SK-N-SH treated with all-trans-retinoic acid at 6 μM for 48 hours (cell line): ENCODE data around the gene SLC35A1.

Experiments
- ATAC-seq: fragments of 200-7000 bp; cut with Tn5 transposase; 3 replicates; pipeline ENCODE4 v1.9.1; 2020; ENCODE audit warnings: mild to moderate bottlenecking, moderate library complexity
- ARNTL ChIP-seq: fragments of 450-650 bp; formaldehyde crosslinking; IDR thresholded peaks from 2 replicates; pipeline ENCODE4 v1.5.0; 2020; ENCODE audit warnings: low read depth, mild to moderate bottlenecking, moderate library complexity, borderline replicate concordance
- BACH2 ChIP-seq: fragments of 250-450 bp; sonication (Bioruptor Pico); IDR thresholded peaks from 2 replicates; pipeline ENCODE4 v1.9.0; 2021; ENCODE audit warnings: mild to moderate bottlenecking, borderline replicate concordance
- CSDC2 ChIP-seq: fragments of 250-450 bp; sonication (Bioruptor Pico); IDR thresholded peaks from 2 replicates; pipeline ENCODE4 v1.5.0; 2020; ENCODE audit warnings: mild to moderate bottlenecking, moderate library complexity
- ESRRG ChIP-seq: fragments of 250-450 bp; sonication (Bioruptor Pico); IDR thresholded peaks from 2 replicates; pipeline ENCODE4 v1.6.1; 2021; ENCODE audit warnings: mild to moderate bottlenecking
- GLIS3 ChIP-seq: fragments of 250-450 bp; sonication (Bioruptor Pico); IDR thresholded peaks from 2 replicates; pipeline ENCODE4 v1.5.0; 2020; ENCODE audit warnings: mild to moderate bottlenecking, moderate library complexity
- ISL1 ChIP-seq: fragments of 250-450 bp; sonication (Bioruptor Pico); IDR thresholded peaks from 2 replicates; pipeline ENCODE4 v2.1.2; 2022; ENCODE audit warnings: mild to moderate bottlenecking, moderate library complexity
- PPARA ChIP-seq: fragments of 250-450 bp; sonication (Bioruptor Pico); IDR thresholded peaks from 2 replicates; pipeline ENCODE4 v1.5.0; 2020; ENCODE audit warnings: mild to moderate bottlenecking, borderline replicate concordance
- RARB ChIP-seq: fragments of 250-450 bp; sonication (Bioruptor Pico); IDR thresholded peaks from 2 replicates; pipeline ENCODE4 v1.8.0; 2021; ENCODE audit warnings: mild to moderate bottlenecking, moderate library complexity
- SNAI2 ChIP-seq: fragments of 250-450 bp; sonication (Bioruptor Pico); IDR thresholded peaks from 2 replicates; pipeline ENCODE4 v1.5.0; 2020; ENCODE audit warnings: mild to moderate bottlenecking, moderate library complexity
- TCF4 ChIP-seq: fragments of 250-450 bp; sonication (Bioruptor Pico); IDR thresholded peaks from 2 replicates; pipeline ENCODE4 v1.8.0; 2021; ENCODE audit warnings: mild to moderate bottlenecking, moderate library complexity, borderline replicate concordance
- TOX ChIP-seq: fragments of 250-450 bp; sonication (Bioruptor Pico); IDR thresholded peaks from 2 replicates; pipeline ENCODE4 v1.8.0; 2021; ENCODE audit warnings: mild to moderate bottlenecking, moderate library complexity, borderline replicate concordance
- ZC3H10 ChIP-seq: fragments of 250-450 bp; sonication (Bioruptor Pico); IDR thresholded peaks from 2 replicates; pipeline ENCODE4 v1.5.1; 2021; ENCODE audit warnings: mild to moderate bottlenecking, moderate library complexity
- ZFP3 ChIP-seq: fragments of 250-450 bp; sonication (Bioruptor Pico); IDR thresholded peaks from 2 replicates; pipeline ENCODE4 v1.5.0; 2020; ENCODE audit warnings: mild to moderate bottlenecking, moderate library complexity
- ZFP30 ChIP-seq: fragments of 450-650 bp; formaldehyde crosslinking; IDR thresholded peaks from 2 replicates; pipeline ENCODE4 v1.5.0; 2022; ENCODE audit warnings: mild to moderate bottlenecking, moderate library complexity
- ZNF565 ChIP-seq: fragments of 450-650 bp; formaldehyde crosslinking; conservative IDR thresholded peaks from 2 replicates; pipeline ENCODE4 v1.5.0; 2020; ENCODE audit warnings: low read depth, mild to moderate bottlenecking, moderate library complexity
- ZNF70 ChIP-seq: fragments of 450-650 bp; formaldehyde crosslinking; IDR thresholded peaks from 2 replicates; pipeline ENCODE4 v1.5.0; 2020; ENCODE audit warnings: mild to moderate bottlenecking, moderate library complexity
- ZNF8 ChIP-seq: fragments of 450-650 bp; formaldehyde crosslinking; IDR thresholded peaks from 2 replicates; pipeline ENCODE4 v1.5.0; 2020; ENCODE audit warnings: mild to moderate bottlenecking, moderate library complexity
- TF ChIP-seq, protein P1 (sequence below): fragments of 250-450 bp; sonication (Bioruptor Pico); IDR thresholded peaks from 2 replicates; pipeline ENCODE4 v1.8.0; 2020; ENCODE audit warnings: mild to moderate bottlenecking, moderate library complexity, borderline replicate concordance
- TF ChIP-seq, protein P2 (sequence below): fragments of 250-450 bp; sonication (Bioruptor Pico); IDR thresholded peaks from 2 replicates; pipeline ENCODE4 v1.8.0; 2021; ENCODE audit warnings: low read depth, mild to moderate bottlenecking, moderate library complexity, borderline replicate concordance
- TF ChIP-seq, protein P3 (sequence below): fragments of 250-450 bp; sonication (Bioruptor Pico); IDR thresholded peaks from 2 replicates; pipeline ENCODE4 v1.5.1; 2020; ENCODE audit warnings: low read depth, mild to moderate bottlenecking, moderate library complexity
- TF ChIP-seq, protein P4 (sequence below): fragments of 250-450 bp; sonication (Bioruptor Pico); IDR thresholded peaks from 2 replicates; pipeline ENCODE4 v1.5.0; 2020; ENCODE audit warnings: mild to moderate bottlenecking, moderate library complexity
- TF ChIP-seq, protein P5 (sequence below): fragments of 250-450 bp; sonication (Bioruptor Pico); IDR thresholded peaks from 2 replicates; pipeline ENCODE4 v1.5.1; 2021; ENCODE audit warnings: mild to moderate bottlenecking, moderate library complexity

SLC35A1 gene, protein sequence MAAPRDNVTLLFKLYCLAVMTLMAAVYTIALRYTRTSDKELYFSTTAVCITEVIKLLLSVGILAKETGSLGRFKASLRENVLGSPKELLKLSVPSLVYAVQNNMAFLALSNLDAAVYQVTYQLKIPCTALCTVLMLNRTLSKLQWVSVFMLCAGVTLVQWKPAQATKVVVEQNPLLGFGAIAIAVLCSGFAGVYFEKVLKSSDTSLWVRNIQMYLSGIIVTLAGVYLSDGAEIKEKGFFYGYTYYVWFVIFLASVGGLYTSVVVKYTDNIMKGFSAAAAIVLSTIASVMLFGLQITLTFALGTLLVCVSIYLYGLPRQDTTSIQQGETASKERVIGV

DNA sequence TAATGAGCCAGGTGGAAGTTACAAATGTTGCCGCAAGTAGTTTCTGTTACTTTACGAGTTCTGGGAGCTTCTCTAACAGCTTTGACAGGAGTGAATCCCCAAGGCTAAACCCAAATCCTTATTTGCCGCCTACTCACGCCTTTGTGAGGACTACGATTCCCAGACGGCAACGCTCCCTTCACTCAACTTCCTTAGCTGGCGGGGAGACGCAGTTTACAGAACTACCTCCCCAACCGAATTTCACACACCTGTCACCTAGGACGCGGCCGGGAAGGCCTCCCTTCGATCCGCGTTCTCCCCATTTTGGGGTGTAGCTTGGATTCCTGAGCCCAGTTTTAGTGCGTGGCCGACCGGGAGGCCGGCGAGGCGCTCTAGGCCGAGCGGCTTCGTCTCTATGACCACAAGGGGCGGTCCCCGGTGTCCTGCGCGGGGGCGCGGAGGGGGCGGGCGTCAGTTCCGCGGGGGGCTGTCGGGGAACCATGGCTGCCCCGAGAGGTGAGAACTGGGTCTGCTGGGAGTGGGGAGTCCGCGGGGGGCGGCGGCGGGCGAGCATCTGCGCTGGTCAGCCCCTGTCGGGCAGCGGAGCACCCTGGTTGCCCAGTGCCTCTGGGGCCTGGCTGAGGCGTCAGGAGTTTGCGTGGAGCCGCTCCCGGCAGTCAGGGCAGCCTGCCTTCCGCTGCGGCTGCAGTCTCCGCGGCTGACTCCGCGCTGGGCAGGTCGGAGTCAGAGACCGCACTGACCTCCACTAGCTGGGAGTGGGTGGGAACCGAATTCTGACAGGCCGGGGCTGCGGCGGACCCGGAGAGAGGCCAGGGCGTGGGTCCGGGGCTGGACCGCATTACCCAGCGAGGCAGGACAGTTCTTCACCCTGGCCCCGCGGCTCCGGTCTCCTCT lies at the start of gene SLC35A1:
TSS of gene SLC35A1 (plus strand) at position 450 of the 894 bp plus-strand sequence. CDS start at position 480, 30 bp downstream.
- no peak for TF ChIP-seq ZNF70 (CRISPR knock-in tag)
- no peak for TF ChIP-seq SNAI2 (CRISPR knock-in tag)
- TF ChIP-seq GLIS3 (CRISPR knock-in tag), result no peak
- TF ChIP-seq, protein P1, sequence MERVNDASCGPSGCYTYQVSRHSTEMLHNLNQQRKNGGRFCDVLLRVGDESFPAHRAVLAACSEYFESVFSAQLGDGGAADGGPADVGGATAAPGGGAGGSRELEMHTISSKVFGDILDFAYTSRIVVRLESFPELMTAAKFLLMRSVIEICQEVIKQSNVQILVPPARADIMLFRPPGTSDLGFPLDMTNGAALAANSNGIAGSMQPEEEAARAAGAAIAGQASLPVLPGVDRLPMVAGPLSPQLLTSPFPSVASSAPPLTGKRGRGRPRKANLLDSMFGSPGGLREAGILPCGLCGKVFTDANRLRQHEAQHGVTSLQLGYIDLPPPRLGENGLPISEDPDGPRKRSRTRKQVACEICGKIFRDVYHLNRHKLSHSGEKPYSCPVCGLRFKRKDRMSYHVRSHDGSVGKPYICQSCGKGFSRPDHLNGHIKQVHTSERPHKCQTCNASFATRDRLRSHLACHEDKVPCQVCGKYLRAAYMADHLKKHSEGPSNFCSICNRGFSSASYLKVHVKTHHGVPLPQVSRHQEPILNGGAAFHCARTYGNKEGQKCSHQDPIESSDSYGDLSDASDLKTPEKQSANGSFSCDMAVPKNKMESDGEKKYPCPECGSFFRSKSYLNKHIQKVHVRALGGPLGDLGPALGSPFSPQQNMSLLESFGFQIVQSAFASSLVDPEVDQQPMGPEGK (CRISPR knock-in tag), result no peak
- TF ChIP-seq, protein P2, sequence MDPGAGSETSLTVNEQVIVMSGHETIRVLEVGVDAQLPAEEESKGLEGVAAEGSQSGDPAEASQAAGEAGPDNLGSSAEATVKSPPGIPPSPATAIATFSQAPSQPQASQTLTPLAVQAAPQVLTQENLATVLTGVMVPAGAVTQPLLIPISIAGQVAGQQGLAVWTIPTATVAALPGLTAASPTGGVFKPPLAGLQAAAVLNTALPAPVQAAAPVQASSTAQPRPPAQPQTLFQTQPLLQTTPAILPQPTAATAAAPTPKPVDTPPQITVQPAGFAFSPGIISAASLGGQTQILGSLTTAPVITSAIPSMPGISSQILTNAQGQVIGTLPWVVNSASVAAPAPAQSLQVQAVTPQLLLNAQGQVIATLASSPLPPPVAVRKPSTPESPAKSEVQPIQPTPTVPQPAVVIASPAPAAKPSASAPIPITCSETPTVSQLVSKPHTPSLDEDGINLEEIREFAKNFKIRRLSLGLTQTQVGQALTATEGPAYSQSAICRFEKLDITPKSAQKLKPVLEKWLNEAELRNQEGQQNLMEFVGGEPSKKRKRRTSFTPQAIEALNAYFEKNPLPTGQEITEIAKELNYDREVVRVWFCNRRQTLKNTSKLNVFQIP (CRISPR knock-in tag), result no peak
- no peak for TF ChIP-seq BACH2 (CRISPR knock-in tag)
- no peak for TF ChIP-seq ZNF8 (CRISPR knock-in tag)
- no peak for TF ChIP-seq ZC3H10
- 0 out of 2 replicates have a peak, but pooled peaks have one; percentile 43 for TF ChIP-seq CSDC2 (CRISPR knock-in tag)
- TF ChIP-seq, protein P3, sequence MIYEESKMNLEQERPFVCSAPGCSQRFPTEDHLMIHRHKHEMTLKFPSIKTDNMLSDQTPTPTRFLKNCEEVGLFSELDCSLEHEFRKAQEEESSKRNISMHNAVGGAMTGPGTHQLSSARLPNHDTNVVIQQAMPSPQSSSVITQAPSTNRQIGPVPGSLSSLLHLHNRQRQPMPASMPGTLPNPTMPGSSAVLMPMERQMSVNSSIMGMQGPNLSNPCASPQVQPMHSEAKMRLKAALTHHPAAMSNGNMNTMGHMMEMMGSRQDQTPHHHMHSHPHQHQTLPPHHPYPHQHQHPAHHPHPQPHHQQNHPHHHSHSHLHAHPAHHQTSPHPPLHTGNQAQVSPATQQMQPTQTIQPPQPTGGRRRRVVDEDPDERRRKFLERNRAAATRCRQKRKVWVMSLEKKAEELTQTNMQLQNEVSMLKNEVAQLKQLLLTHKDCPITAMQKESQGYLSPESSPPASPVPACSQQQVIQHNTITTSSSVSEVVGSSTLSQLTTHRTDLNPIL (CRISPR knock-in tag), result no peak
- no peak for TF ChIP-seq ISL1
- TF ChIP-seq ARNTL (CRISPR knock-in tag), result no peak
- TF ChIP-seq TCF4 (CRISPR knock-in tag), result no peak
- TF ChIP-seq, protein P4, sequence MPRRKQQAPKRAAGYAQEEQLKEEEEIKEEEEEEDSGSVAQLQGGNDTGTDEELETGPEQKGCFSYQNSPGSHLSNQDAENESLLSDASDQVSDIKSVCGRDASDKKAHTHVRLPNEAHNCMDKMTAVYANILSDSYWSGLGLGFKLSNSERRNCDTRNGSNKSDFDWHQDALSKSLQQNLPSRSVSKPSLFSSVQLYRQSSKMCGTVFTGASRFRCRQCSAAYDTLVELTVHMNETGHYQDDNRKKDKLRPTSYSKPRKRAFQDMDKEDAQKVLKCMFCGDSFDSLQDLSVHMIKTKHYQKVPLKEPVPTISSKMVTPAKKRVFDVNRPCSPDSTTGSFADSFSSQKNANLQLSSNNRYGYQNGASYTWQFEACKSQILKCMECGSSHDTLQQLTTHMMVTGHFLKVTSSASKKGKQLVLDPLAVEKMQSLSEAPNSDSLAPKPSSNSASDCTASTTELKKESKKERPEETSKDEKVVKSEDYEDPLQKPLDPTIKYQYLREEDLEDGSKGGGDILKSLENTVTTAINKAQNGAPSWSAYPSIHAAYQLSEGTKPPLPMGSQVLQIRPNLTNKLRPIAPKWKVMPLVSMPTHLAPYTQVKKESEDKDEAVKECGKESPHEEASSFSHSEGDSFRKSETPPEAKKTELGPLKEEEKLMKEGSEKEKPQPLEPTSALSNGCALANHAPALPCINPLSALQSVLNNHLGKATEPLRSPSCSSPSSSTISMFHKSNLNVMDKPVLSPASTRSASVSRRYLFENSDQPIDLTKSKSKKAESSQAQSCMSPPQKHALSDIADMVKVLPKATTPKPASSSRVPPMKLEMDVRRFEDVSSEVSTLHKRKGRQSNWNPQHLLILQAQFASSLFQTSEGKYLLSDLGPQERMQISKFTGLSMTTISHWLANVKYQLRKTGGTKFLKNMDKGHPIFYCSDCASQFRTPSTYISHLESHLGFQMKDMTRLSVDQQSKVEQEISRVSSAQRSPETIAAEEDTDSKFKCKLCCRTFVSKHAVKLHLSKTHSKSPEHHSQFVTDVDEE (CRISPR knock-in tag), result peak; percentile 43; the same call in 1 of the 2 replicates
- no peak for TF ChIP-seq TOX (CRISPR knock-in tag)
- no peak for TF ChIP-seq ESRRG
- TF ChIP-seq, protein P5, sequence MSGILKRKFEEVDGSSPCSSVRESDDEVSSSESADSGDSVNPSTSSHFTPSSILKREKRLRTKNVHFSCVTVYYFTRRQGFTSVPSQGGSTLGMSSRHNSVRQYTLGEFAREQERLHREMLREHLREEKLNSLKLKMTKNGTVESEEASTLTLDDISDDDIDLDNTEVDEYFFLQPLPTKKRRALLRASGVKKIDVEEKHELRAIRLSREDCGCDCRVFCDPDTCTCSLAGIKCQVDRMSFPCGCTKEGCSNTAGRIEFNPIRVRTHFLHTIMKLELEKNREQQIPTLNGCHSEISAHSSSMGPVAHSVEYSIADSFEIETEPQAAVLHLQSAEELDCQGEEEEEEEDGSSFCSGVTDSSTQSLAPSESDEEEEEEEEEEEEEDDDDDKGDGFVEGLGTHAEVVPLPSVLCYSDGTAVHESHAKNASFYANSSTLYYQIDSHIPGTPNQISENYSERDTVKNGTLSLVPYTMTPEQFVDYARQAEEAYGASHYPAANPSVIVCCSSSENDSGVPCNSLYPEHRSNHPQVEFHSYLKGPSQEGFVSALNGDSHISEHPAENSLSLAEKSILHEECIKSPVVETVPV (CRISPR knock-in tag), result no peak
- TF ChIP-seq ZFP3, result peak; percentile 74; the same call in 1 of the 2 replicates
- TF ChIP-seq ZNF565 (CRISPR knock-in tag), result no peak
- no peak for TF ChIP-seq PPARA (CRISPR knock-in tag)
- peak; percentile 95 for ATAC-seq

DNA sequence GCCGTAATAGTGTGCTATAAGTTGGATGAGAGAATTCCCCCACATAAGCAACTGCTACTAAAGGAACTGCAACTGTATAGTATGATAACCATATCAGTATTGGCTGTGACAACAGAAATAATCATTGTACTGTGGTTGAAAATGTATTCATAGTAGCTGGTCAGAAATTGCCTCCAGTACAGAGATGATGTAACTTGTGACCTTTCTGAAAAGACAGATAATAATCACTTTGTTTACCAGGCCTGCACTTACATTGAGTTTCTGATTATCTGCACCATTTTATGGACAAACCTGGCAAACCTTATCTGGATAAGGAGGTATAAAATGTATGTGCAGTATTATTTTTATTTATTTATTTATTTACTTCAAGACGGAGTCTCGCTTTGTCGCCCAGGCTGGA lies 46.0 kb upstream of the SLC35A1 start:
- TF ChIP-seq ZFP3, result no peak
- TF ChIP-seq ZNF565 (CRISPR knock-in tag), result no peak
- TF ChIP-seq, protein P4 (CRISPR knock-in tag), result no peak
- no peak for TF ChIP-seq ISL1
- TF ChIP-seq ZNF8 (CRISPR knock-in tag), result no peak
- no peak for TF ChIP-seq BACH2 (CRISPR knock-in tag)
- TF ChIP-seq ZNF70 (CRISPR knock-in tag), result no peak
- TF ChIP-seq, protein P5 (CRISPR knock-in tag), result no peak
- TF ChIP-seq ZFP30, result no peak
- TF ChIP-seq RARB (CRISPR knock-in tag), result no peak
- TF ChIP-seq, all 23 proteins: peak for 0
- no peak for ATAC-seq
